GM12878 (cell line): ENCODE measurements around the gene PARP16. TPM values are rescaled to one million over a fixed set of nuclear protein-coding genes. Genes with fewer than 3 reads are reported as not detected.

ENCODE experiments used
- ATAC-seq: fragments of 200-7000 bp; cut with Tn5 transposase; 3 replicates; pipeline ENCODE4 v1.9.1; 2020; ENCODE audit warnings: mild to moderate bottlenecking, moderate library complexity
- BruUV-seq: library from RNA; stranded (reverse); fragments of 400-500 nt; replicated peaks from 2 replicates; lab custom pipeline; 2021; lab: Mats Ljungman, UMichigan
- CTCF ChIA-PET: fragments of 300-600 bp; sonication (Branson Sonifier 250); formaldehyde crosslinking; extraction: SDS; loops from one replicate; lab custom pipeline; 2021; ENCODE audit warnings: inconsistent platforms; lab: Yijun Ruan, JAX
- POLR2A ChIA-PET: fragments of 350-600 bp; formaldehyde crosslinking; extraction: SDS; loops from one replicate; lab custom pipeline; 2021; ENCODE audit warnings: inconsistent platforms; lab: Charles Lee
- RAD21 ChIA-PET: fragments of 300-600 bp; sonication (Branson Sonifier 250); formaldehyde crosslinking; loops from one replicate; lab custom pipeline; 2023; ENCODE audit warnings: antibody characterized with exemption; ENCODE audit not compliant: unreplicated experiment; lab: Charles Lee
- SMC1A ChIA-PET: fragments of 300-600 bp; sonication (Branson Sonifier 250); formaldehyde crosslinking; loops from one replicate; lab custom pipeline; 2023; ENCODE audit not compliant: unreplicated experiment, uncharacterized antibody; lab: Charles Lee
- DNase-seq: peaks from one replicate; pipeline ENCODE4 v3.0.0-alpha.2; 2011; ENCODE audit warnings: low read depth, low spot score
- FAIRE-seq: peaks from 3 replicates; lab custom pipeline; 2011; peaks lifted over from hg19 to GRCh38; lab: Jason Lieb, UNC
- H2AFZ ChIP-seq: 2 replicates; pipeline ENCODE4 v1.6.0; 2011; ENCODE audit warnings: low read depth, low read length, control low read depth; ENCODE audit not compliant: control insufficient read depth
- H3K27ac ChIP-seq: 2 replicates; pipeline ENCODE4 v1.5.1; 2011; ENCODE audit warnings: control low read depth; ENCODE audit not compliant: control insufficient read depth, insufficient read depth
- H3K27me3 ChIP-seq, 2 experiments: replicated peaks in 1 of 2; 2 replicates each; pipeline versions ENCODE4 v1.6.0 to v1.6.1; 2011; ENCODE audit warnings: low read length in 1 of 2; ENCODE audit not compliant: control insufficient read depth in 2 of 2, insufficient read depth in 2 of 2
- H3K36me3 ChIP-seq, 2 experiments: 2 replicates each; pipeline ENCODE4 v1.5.1; 2011; ENCODE audit warnings: low read length in 1 of 2; ENCODE audit not compliant: control insufficient read depth in 2 of 2, insufficient read depth in 2 of 2
- H3K4me1 ChIP-seq: 2 replicates; pipeline ENCODE4 v1.6.1; 2011; ENCODE audit warnings: mild to moderate bottlenecking, low read length, moderate library complexity, mixed read lengths; ENCODE audit not compliant: control insufficient read depth, insufficient read depth
- H3K4me2 ChIP-seq: 2 replicates; pipeline ENCODE4 v1.6.0; 2011; ENCODE audit warnings: control low read depth; ENCODE audit not compliant: control insufficient read depth, insufficient read depth
- H3K4me3 ChIP-seq: fragments of 200-600 bp; sonication (generic); 2 replicates; pipeline ENCODE4 v1.5.1; 2016
- H3K79me2 ChIP-seq: 2 replicates; pipeline ENCODE4 v1.6.0; 2011; ENCODE audit warnings: low read length; ENCODE audit not compliant: control insufficient read depth, insufficient read depth
- H3K9ac ChIP-seq: 2 replicates; pipeline ENCODE4 v1.8.0; 2011; ENCODE audit warnings: low read length, control low read depth, mixed read lengths; ENCODE audit not compliant: control insufficient read depth, insufficient read depth
- H3K9me3 ChIP-seq: replicated peaks from 3 replicates; pipeline ENCODE4 v1.5.1; 2011; ENCODE audit warnings: mild to moderate bottlenecking, low read length; ENCODE audit not compliant: control insufficient read depth, insufficient read depth
- H4K20me1 ChIP-seq: 2 replicates; pipeline ENCODE4 v1.6.0; 2011; ENCODE audit not compliant: control insufficient read depth, insufficient read depth
- CBX5 ChIP-seq: sonication (generic); IDR thresholded peaks from 2 replicates; pipeline ENCODE4 v1.6.1; 2016; ENCODE audit warnings: low read depth, moderate library complexity, mild to moderate bottlenecking, inconsistent platforms
- EED ChIP-seq: sonication (generic); IDR thresholded peaks from 2 replicates; pipeline ENCODE4 v1.6.1; 2016; ENCODE audit warnings: antibody characterized with exemption, low read depth
- ETV6 ChIP-seq, 2 experiments: fragments of 450-650 bp in 1 of 2; IDR thresholded peaks in 1 of 2; conservative IDR thresholded peaks in 1 of 2; 2 replicates each; pipeline ENCODE4 v1.6.1; 2014; ENCODE audit warnings: antibody characterized with exemption in 1 of 2, borderline replicate concordance in 1 of 2, low read depth in 1 of 2, mild to moderate bottlenecking in 1 of 2, moderate library complexity in 1 of 2
- FOXK2 ChIP-seq: fragments of 450-650 bp; IDR thresholded peaks from 2 replicates; pipeline ENCODE4 v1.6.1; 2017; ENCODE audit warnings: mild to moderate bottlenecking, moderate library complexity
- GATAD2B ChIP-seq: fragments of 450-650 bp; conservative IDR thresholded peaks from 2 replicates; pipeline ENCODE4 v1.6.1; 2017; ENCODE audit warnings: low read depth, mild to moderate bottlenecking, moderate library complexity
- IKZF2 ChIP-seq, 2 experiments: fragments of 450-650 bp; IDR thresholded peaks; 2 replicates each; pipeline ENCODE4 v1.6.1; 2017; ENCODE audit warnings: mild to moderate bottlenecking in 2 of 2, moderate library complexity in 2 of 2
- JUND ChIP-seq: IDR thresholded peaks from 2 replicates; pipeline ENCODE4 v1.6.1; 2012; ENCODE audit warnings: low read depth, mild to moderate bottlenecking, low read length, improper control_type of control experiment, moderate library complexity
- NR2F1 ChIP-seq: fragments of 450-650 bp; conservative IDR thresholded peaks from 2 replicates; pipeline ENCODE4 v1.6.1; 2017; ENCODE audit warnings: mild to moderate bottlenecking
- ZNF687 ChIP-seq: fragments of 450-650 bp; IDR thresholded peaks from 2 replicates; pipeline ENCODE4 v1.6.1; 2017; ENCODE audit warnings: mild to moderate bottlenecking, moderate library complexity
- WGBS: methylation state at CpG from one replicate; pipeline ENCODE4 v1.1.6; 2016; ENCODE audit warnings: low lambda C conversion rate; ENCODE audit not compliant: insufficient replicate concordance, insufficient coverage; ENCODE audit errors: missing lambda C conversion rate; 5-methylcytosine and 5-hydroxymethylcytosine counted together
- in situ Hi-C: fragments of 300-500 bp; cut with MboI; formaldehyde crosslinking; loops from 9 replicates; pipeline ENCODE4 v1.14.3; 2018; ENCODE audit warnings: mixed read lengths
- intact Hi-C: fragments of 100-400 bp; cut with micrococcal nuclease; formaldehyde crosslinking; loops from one replicate; pipeline ENCODE4 v1.14.2; 2022; ENCODE audit not compliant: unreplicated experiment
- polyA plus RNA-seq, 11 experiments: library from polyadenylated mRNA; depleted of rRNA in 4 of 11; unstranded in 6 of 11; stranded (reverse) in 5 of 11; fragments of >200 nt; fragmentation: Nextera tagmentation in 4 of 11; fragmentation: Illumina TruSeq in 1 of 11; extraction: Ambion mirVana in 4 of 11; extraction: Trizol in 1 of 11; gene quantifications; 1 replicate in 1 of 11; 2 replicates in 10 of 11; pipeline versions ENCODE4 v1.2.1 to v1.2.3, GENCODE V29; 2011 to 2016; ENCODE audit warnings: inconsistent platforms in 2 of 11, missing spikeins in 2 of 11, low read depth in 1 of 11
- total RNA-seq, 4 experiments: library from RNA; depleted of rRNA in 3 of 4; stranded (reverse); fragments of >200 nt in 3 of 4; fragmentation: Illumina TruSeq in 1 of 4; extraction: Trizol in 1 of 4; gene quantifications; 2 replicates each; pipeline versions ENCODE4 v1.2.1 to v1.2.3, GENCODE V29; 2013 to 2021
- TF ChIP-seq, protein P1 (sequence below): fragments of 450-650 bp; IDR thresholded peaks from 2 replicates; pipeline ENCODE4 v1.6.1; 2017; ENCODE audit warnings: borderline replicate concordance
- TF ChIP-seq, protein P2 (sequence below): IDR thresholded peaks from 2 replicates; pipeline ENCODE4 v1.6.1; 2011; ENCODE audit warnings: borderline replicate concordance, low read depth, mild to moderate bottlenecking, moderate library complexity, mixed read lengths, low read length; ENCODE audit not compliant: insufficient read depth; ENCODE audit errors: extremely low read length

The PARP16 gene
- total and polyA plus RNA-seq, 10 of the 15 experiments (the other 5 are each of a cell fraction or from before 2014, with no cell fraction given) = 4.9 to 15.7 (median 9.9) TPM

- peak; percentile 48; the same call in 1 of the 2 replicates for TF ChIP-seq EED
- peak; percentile 29; the same call in 1 of the 2 replicates for TF ChIP-seq GATAD2B
- TF ChIP-seq ETV6 (conservative IDR thresholded peaks at IDR 0.05 in 1 of 2, IDR thresholded peaks at IDR 0.05 in 1 of 2; ENCODE audit: borderline replicate concordance in 1 of 2, low read depth in 1 of 2) = no peak
- peak; percentile 39; the same call in 1 of the 2 replicates for TF ChIP-seq ZNF687
- TF ChIP-seq FOXK2 = no peak
- peak in 1 of 2 experiments; percentile 55; a peak in 3 of 4 replicates for TF ChIP-seq IKZF2 (IDR thresholded peaks at IDR 0.05)
Observed at GRCh38 chr15:65303687-65304380, 17.2 kb upstream of the PARP16 start (continued).

- H3K36me3 ChIP-seq = no peaks in the 10 kb centered on the region
- H3K27ac ChIP-seq = no peak overlapping the region
- ATAC-seq (no peak), DNase-seq (no peak), FAIRE-seq (no peak)
- no peak overlapping the region for H2AFZ ChIP-seq
- in situ Hi-C loops (no loop called here), intact Hi-C loops (loop anchor here (5.0 kb wide), 2 partner anchors 410 to 490 kb away; partner anchors contain the start of gene DENND4A)
- WGBS = 91% methylated on average over 23 of the region's 24 CpGs
- SMC1A ChIA-PET = no interaction called here
- no peaks in the 10 kb centered on the region for H3K79me2 ChIP-seq
- H3K9ac ChIP-seq = no peak overlapping the region
- no peaks in the 10 kb centered on the region; the same call in 2 of the 3 replicates for H3K9me3 ChIP-seq
- TF ChIP-seq CBX5 = no peak
- TF ChIP-seq, protein P1, sequence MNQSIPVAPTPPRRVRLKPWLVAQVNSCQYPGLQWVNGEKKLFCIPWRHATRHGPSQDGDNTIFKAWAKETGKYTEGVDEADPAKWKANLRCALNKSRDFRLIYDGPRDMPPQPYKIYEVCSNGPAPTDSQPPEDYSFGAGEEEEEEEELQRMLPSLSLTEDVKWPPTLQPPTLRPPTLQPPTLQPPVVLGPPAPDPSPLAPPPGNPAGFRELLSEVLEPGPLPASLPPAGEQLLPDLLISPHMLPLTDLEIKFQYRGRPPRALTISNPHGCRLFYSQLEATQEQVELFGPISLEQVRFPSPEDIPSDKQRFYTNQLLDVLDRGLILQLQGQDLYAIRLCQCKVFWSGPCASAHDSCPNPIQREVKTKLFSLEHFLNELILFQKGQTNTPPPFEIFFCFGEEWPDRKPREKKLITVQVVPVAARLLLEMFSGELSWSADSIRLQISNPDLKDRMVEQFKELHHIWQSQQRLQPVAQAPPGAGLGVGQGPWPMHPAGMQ = no peak
- TF ChIP-seq, protein P2, sequence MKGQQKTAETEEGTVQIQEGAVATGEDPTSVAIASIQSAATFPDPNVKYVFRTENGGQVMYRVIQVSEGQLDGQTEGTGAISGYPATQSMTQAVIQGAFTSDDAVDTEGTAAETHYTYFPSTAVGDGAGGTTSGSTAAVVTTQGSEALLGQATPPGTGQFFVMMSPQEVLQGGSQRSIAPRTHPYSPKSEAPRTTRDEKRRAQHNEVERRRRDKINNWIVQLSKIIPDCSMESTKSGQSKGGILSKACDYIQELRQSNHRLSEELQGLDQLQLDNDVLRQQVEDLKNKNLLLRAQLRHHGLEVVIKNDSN = no peak
- no peak for TF ChIP-seq JUND
- TF ChIP-seq NR2F1 = no peak
- POLR2A ChIA-PET = no interaction called here
- RAD21 ChIA-PET = no interaction called here
- H3K4me2 ChIP-seq = no peak overlapping the region
- CTCF ChIA-PET = no interaction called here
- no peaks in the 10 kb centered on the region for H4K20me1 ChIP-seq
- BruUV-seq = no TSS peak
- no peaks in the 10 kb centered on the region for H3K27me3 ChIP-seq
- no peak overlapping the region for H3K4me3 ChIP-seq
- H3K4me1 ChIP-seq = peaks cover 12% of the 10 kb centered on the region
Observed at GRCh38 chr15:65302061-65302460, 15.4 kb upstream of the PARP16 start.
